Fibroblast of skin of back (primary cell): ENCODE data around the gene CASKIN1.

Source experiments
- DNase-seq: peaks from one replicate; pipeline ENCODE4 v3.0.0-alpha.2; 2013

The CASKIN1 gene

GRCh38 chr16:2190659-2191445 is 5.6 kb downstream of the CASKIN1 start:
- no peak for DNase-seq

GRCh38 chr16:2190002-2190658 is 6.3 kb downstream of the CASKIN1 start:
- no peak for DNase-seq

GRCh38 chr16:2189252-2189893 is 7.0 kb downstream of the CASKIN1 start:
- no peak for DNase-seq

- DNase-seq: no peak
These were observed 8.0 kb downstream of the CASKIN1 start for GRCh38 chr16:2188395-2188794.

- DNase-seq: no peak
These were observed 9.2 kb downstream of the CASKIN1 start for GRCh38 chr16:2187212-2187611.

GRCh38 chr16:2186505-2186904 is 9.9 kb downstream of the CASKIN1 start:
- DNase-seq: no peak

GRCh38 chr16:2186064-2186463 is 10.3 kb downstream of the CASKIN1 start:
- no peak for DNase-seq

GRCh38 chr16:2184962-2185361 is 11.4 kb downstream of the CASKIN1 start:
- no peak for DNase-seq

- no peak for DNase-seq
These were observed 12.1 kb downstream of the CASKIN1 start for GRCh38 chr16:2184346-2184745.

- DNase-seq: no peak
These were observed 12.7 kb downstream of the CASKIN1 start for GRCh38 chr16:2183671-2184070.

- DNase-seq: no peak
These were observed 14.5 kb downstream of the CASKIN1 start for GRCh38 chr16:2181952-2182351.

- no peak for DNase-seq
These were observed 15.2 kb downstream of the CASKIN1 start for GRCh38 chr16:2180962-2181923.

- DNase-seq: no peak
These were observed 15.9 kb downstream of the CASKIN1 start for GRCh38 chr16:2180461-2180860.

GRCh38 chr16:2179576-2179975 is 16.8 kb downstream of the CASKIN1 start:
- DNase-seq: no peak

GRCh38 chr16:2179107-2179501 is 17.3 kb downstream of the CASKIN1 start:
- no peak for DNase-seq

GRCh38 chr16:2178321-2179106 is 17.9 kb downstream of the CASKIN1 start:
- DNase-seq: peak; percentile 46

GRCh38 chr16:2177561-2177960 is 18.8 kb downstream of the CASKIN1 start:
- no peak for DNase-seq

GRCh38 chr16:2177101-2177500 is 19.3 kb downstream of the CASKIN1 start:
- DNase-seq: no peak

- DNase-seq: no peak
These were observed 20.4 kb downstream of the CASKIN1 start for GRCh38 chr16:2176047-2176446.

- DNase-seq: no peak
These were observed 21.0 kb downstream of the CASKIN1 start for GRCh38 chr16:2175454-2175853.

GRCh38 chr16:2174396-2175131 is 21.8 kb downstream of the CASKIN1 start:
- no peak for DNase-seq
